HEK293 (cell line): ENCODE data around the gene GMDS.
A peak's percentile ranks its signal among the peaks of the same experiment; 100 is the strongest.

Experiments used
- CTCF ChIA-PET: fragments of 350-600 bp; formaldehyde crosslinking; extraction: SDS; loops from one replicate; lab custom pipeline; 2021; ENCODE audit warnings: antibody characterized with exemption; lab: Yijun Ruan, JAX
- POLR2A ChIA-PET: fragments of 300-600 bp; formaldehyde crosslinking; extraction: SDS; loops from one replicate; lab custom pipeline; 2020; ENCODE audit warnings: antibody characterized with exemption, inconsistent platforms; lab: Yijun Ruan, JAX
- H3K27ac ChIP-seq: fragments of 200-500 bp; sonication (Bioruptor generic); 2 replicates; pipeline ENCODE4 v1.5.1; 2014; ENCODE audit warnings: low read depth, low read length, control low read depth, inconsistent platforms; ENCODE audit errors: extremely low read depth
- H3K36me3 ChIP-seq, 2 experiments: fragments of 200-500 bp in 1 of 2; sonication (Bioruptor generic) in 1 of 2; 1 replicate in 1 of 2; 2 replicates in 1 of 2; pipeline ENCODE4 v1.5.1; 2014 to 2017; ENCODE audit warnings: inconsistent platforms in 2 of 2, low read length in 2 of 2; ENCODE audit not compliant: control insufficient read depth in 2 of 2, insufficient read depth in 1 of 2
- H3K4me1 ChIP-seq: fragments of 200-500 bp; sonication (Bioruptor generic); 2 replicates; pipeline ENCODE4 v1.5.1; 2014; ENCODE audit warnings: mild to moderate bottlenecking, low read length, inconsistent platforms; ENCODE audit not compliant: control insufficient read depth, insufficient read depth
- H3K4me3 ChIP-seq: 2 replicates; pipeline ENCODE4 v1.5.1; 2011; ENCODE audit warnings: low read depth, mild to moderate bottlenecking, control low read depth, low read length, moderate library complexity
- H3K9me3 ChIP-seq: fragments of 200-500 bp; sonication (Bioruptor generic); 2 replicates; pipeline ENCODE4 v1.5.1; 2014; ENCODE audit warnings: low read depth, low read length, inconsistent platforms; ENCODE audit not compliant: control insufficient read depth, insufficient read depth
- GFI1B ChIP-seq: fragments of 450-650 bp; formaldehyde crosslinking; IDR thresholded peaks from 2 replicates; pipeline ENCODE4 v1.5.1; 2016; ENCODE audit warnings: missing biosample characterization, missing genetic modification characterization
- IKZF3 ChIP-seq: fragments of 450-650 bp; IDR thresholded peaks from 2 replicates; pipeline ENCODE4 v1.5.0; 2018; ENCODE audit warnings: missing biosample characterization, mild to moderate bottlenecking, missing genetic modification characterization, moderate library complexity
- KLF10 ChIP-seq: fragments of 450-650 bp; IDR thresholded peaks from 2 replicates; pipeline ENCODE4 v1.5.1; 2018; ENCODE audit warnings: missing biosample characterization, mild to moderate bottlenecking, missing genetic modification characterization
- KLF16 ChIP-seq: fragments of 450-650 bp; formaldehyde crosslinking; IDR thresholded peaks from 2 replicates; pipeline ENCODE4 v1.5.1; 2017; ENCODE audit warnings: missing biosample characterization, missing genetic modification characterization
- MZF1 ChIP-seq: fragments of 450-650 bp; formaldehyde crosslinking; IDR thresholded peaks from 2 replicates; pipeline ENCODE4 v1.5.1; 2017; ENCODE audit warnings: missing biosample characterization, missing genetic modification characterization, borderline replicate concordance
- OSR2 ChIP-seq: fragments of 450-650 bp; formaldehyde crosslinking; IDR thresholded peaks from 2 replicates; pipeline ENCODE4 v1.5.1; 2016; ENCODE audit warnings: missing biosample characterization, missing genetic modification characterization
- ZBTB20 ChIP-seq: fragments of 450-650 bp; formaldehyde crosslinking; IDR thresholded peaks from 2 replicates; pipeline ENCODE4 v1.5.1; 2016; ENCODE audit warnings: missing biosample characterization, missing genetic modification characterization
- ZNF248 ChIP-seq: fragments of 450-650 bp; formaldehyde crosslinking; IDR thresholded peaks from 2 replicates; pipeline ENCODE4 v1.5.1; 2017; ENCODE audit warnings: missing biosample characterization, missing genetic modification characterization
- ZNF274 ChIP-seq, 2 experiments: fragments of 200-500 bp in 1 of 2; fragments of 450-650 bp in 1 of 2; sonication (Bioruptor generic) in 1 of 2; formaldehyde crosslinking in 1 of 2; IDR thresholded peaks; 2 replicates each; pipeline versions ENCODE4 v1.5.1 to v1.6.1; 2014 to 2016; ENCODE audit warnings: borderline replicate concordance in 1 of 2, inconsistent platforms in 1 of 2, low read length in 1 of 2, missing biosample characterization in 1 of 2, missing genetic modification characterization in 1 of 2
- ZNF354C ChIP-seq: fragments of 450-650 bp; formaldehyde crosslinking; IDR thresholded peaks from 2 replicates; pipeline ENCODE4 v1.5.1; 2016; ENCODE audit warnings: missing biosample characterization, missing genetic modification characterization, low read depth, borderline replicate concordance
- ZNF391 ChIP-seq: fragments of 450-650 bp; formaldehyde crosslinking; IDR thresholded peaks from 2 replicates; pipeline ENCODE4 v1.5.1; 2016; ENCODE audit warnings: low read depth, missing biosample characterization, missing genetic modification characterization, borderline replicate concordance
- ZNF404 ChIP-seq: fragments of 450-650 bp; formaldehyde crosslinking; IDR thresholded peaks from 2 replicates; pipeline ENCODE4 v1.5.1; 2017; ENCODE audit warnings: missing biosample characterization, missing genetic modification characterization
- ZNF433 ChIP-seq: fragments of 450-650 bp; formaldehyde crosslinking; IDR thresholded peaks from 2 replicates; pipeline ENCODE4 v1.5.1; 2016; ENCODE audit warnings: missing biosample characterization, missing genetic modification characterization, low read depth
- ZNF549 ChIP-seq: fragments of 450-650 bp; IDR thresholded peaks from 2 replicates; pipeline ENCODE4 v1.5.1; 2018; ENCODE audit warnings: missing biosample characterization, missing genetic modification characterization, mild to moderate bottlenecking, inconsistent platforms, moderate library complexity
- ZNF555 ChIP-seq: fragments of 450-650 bp; formaldehyde crosslinking; conservative IDR thresholded peaks from 2 replicates; pipeline ENCODE4 v1.5.1; 2017; ENCODE audit warnings: missing biosample characterization, mild to moderate bottlenecking, missing genetic modification characterization, inconsistent platforms
- ZNF624 ChIP-seq: fragments of 450-650 bp; formaldehyde crosslinking; IDR thresholded peaks from 2 replicates; pipeline ENCODE4 v1.5.1; 2017; ENCODE audit warnings: missing biosample characterization, missing genetic modification characterization
- ZNF626 ChIP-seq: fragments of 450-650 bp; sonication (Bioruptor Pico); formaldehyde crosslinking; IDR thresholded peaks from 2 replicates; pipeline ENCODE4 v1.5.1; 2018; ENCODE audit warnings: missing biosample characterization, missing genetic modification characterization, inconsistent platforms
- ZNF654 ChIP-seq: fragments of 450-650 bp; formaldehyde crosslinking; IDR thresholded peaks from 2 replicates; pipeline ENCODE4 v1.5.1; 2016; ENCODE audit warnings: low read depth, missing biosample characterization, missing genetic modification characterization
- ZNF777 ChIP-seq: fragments of 450-650 bp; formaldehyde crosslinking; IDR thresholded peaks from 2 replicates; pipeline ENCODE4 v1.5.1; 2017; ENCODE audit warnings: missing biosample characterization, missing genetic modification characterization, borderline replicate concordance
- ZNF830 ChIP-seq: fragments of 450-650 bp; IDR thresholded peaks from 2 replicates; pipeline ENCODE4 v1.5.0; 2018; ENCODE audit warnings: missing biosample characterization, missing genetic modification characterization, low read depth, mild to moderate bottlenecking, moderate library complexity
- ZNF837 ChIP-seq: fragments of 450-650 bp; formaldehyde crosslinking; IDR thresholded peaks from 2 replicates; pipeline ENCODE4 v1.5.1; 2016; ENCODE audit warnings: missing biosample characterization, missing genetic modification characterization
- TF ChIP-seq, protein P1 (sequence below): fragments of 450-650 bp; formaldehyde crosslinking; optimal IDR thresholded peaks from 2 replicates; pipeline ENCODE3; 2016; ENCODE audit warnings: missing biosample characterization, mild to moderate bottlenecking, missing genetic modification characterization
- TF ChIP-seq, protein P2 (sequence below): fragments of 450-650 bp; formaldehyde crosslinking; IDR thresholded peaks from 2 replicates; pipeline ENCODE4 v1.5.1; 2016; ENCODE audit warnings: missing biosample characterization, missing genetic modification characterization
- TF ChIP-seq, protein P3 (sequence below): fragments of 450-650 bp; formaldehyde crosslinking; conservative IDR thresholded peaks from 2 replicates; pipeline ENCODE4 v1.5.1; 2016; ENCODE audit warnings: low read depth, missing biosample characterization, missing genetic modification characterization
- TF ChIP-seq, protein P4 (sequence below): fragments of 450-650 bp; formaldehyde crosslinking; IDR thresholded peaks from 2 replicates; pipeline ENCODE4 v1.5.1; 2016; ENCODE audit warnings: missing biosample characterization, missing genetic modification characterization

GMDS gene

DNA sequence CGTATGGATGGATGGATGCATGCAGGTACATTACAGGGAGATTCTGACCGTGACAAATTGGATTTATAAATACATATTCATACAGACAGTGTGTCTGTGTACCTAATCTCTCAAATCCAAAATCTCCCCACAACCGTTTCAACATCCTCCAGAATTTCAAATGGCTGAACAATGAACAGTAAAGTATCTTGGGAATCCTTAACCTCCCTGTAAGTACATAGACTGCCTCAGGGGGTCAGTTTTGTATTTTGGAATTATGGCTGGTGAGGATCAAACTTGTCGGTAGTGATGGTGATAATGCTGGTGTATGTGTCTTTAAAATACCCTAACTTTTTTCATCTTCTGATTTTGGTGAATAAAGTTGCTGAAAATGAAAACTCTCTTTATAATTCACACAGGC lies 389.5 kb downstream of the GMDS start:
- Histone ChIP-seq H3K9me3 (no peaks in the 10 kb centered on the region), H3K36me3 (no peaks in the 10 kb centered on the region), H3K4me3 (no peak overlapping the region), H3K4me1 (peaks cover 42% of the 10 kb centered on the region), H3K27ac (peak overlapping the region; percentile 54)
- ChIA-PET CTCF (interaction anchor here (0.6 to 1.1 kb wide), 4 partner anchors 15 to 354 kb away, joined by 3 to 5 read pairs (median 3); no protein-coding TSS in a partner anchor), POLR2A (no interaction called here)
- TF ChIP-seq ZNF354C, result no peak
- no peak for TF ChIP-seq KLF10 (tag by site-specific recombination)
- TF ChIP-seq ZNF626, result no peak
- TF ChIP-seq ZNF248 (tag by site-specific recombination), result no peak
- TF ChIP-seq MZF1 (tag by site-specific recombination), result no peak
- TF ChIP-seq ZBTB20, result no peak
- TF ChIP-seq ZNF837 (tag by site-specific recombination), result no peak
- TF ChIP-seq KLF16 (tag by site-specific recombination), result no peak
- no peak for TF ChIP-seq OSR2
- no peak for TF ChIP-seq GFI1B (tag by site-specific recombination)
- TF ChIP-seq ZNF274 (IDR thresholded peaks at IDR 0.05; ENCODE audit: low read length), result no peak
- TF ChIP-seq ZNF274 (tag by site-specific recombination; IDR thresholded peaks at IDR 0.05; ENCODE audit: borderline replicate concordance), result no peak

DNA sequence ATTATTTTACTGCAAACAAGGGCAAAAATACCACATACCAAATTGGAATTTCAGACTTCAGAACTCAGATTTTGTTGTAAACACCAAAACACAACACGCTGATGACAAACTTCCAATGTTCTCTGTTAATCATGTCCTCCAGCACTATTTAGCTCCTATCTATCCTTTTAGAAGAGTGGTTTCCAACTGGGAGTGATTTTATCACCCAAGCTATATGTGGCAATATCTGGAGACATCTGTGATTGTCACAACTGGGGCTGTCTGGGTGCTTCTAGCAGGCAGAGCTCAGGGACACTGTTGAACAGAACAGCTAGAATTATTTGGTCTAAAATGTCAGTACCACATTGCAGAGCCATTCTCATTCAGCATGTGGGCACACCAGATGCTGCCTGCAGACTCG lies 391.1 kb downstream of the GMDS start:
- Histone ChIP-seq H3K27ac (peak overlapping the region; percentile 17; the same call in 1 of the 2 replicates), H3K9me3 (no peaks in the 10 kb centered on the region), H3K4me1 (peaks cover 56% of the 10 kb centered on the region), H3K4me3 (no peak overlapping the region), H3K36me3 (no peaks in the 10 kb centered on the region)
- CTCF ChIA-PET, result interaction anchor here (0.6 to 0.9 kb wide), 2 partner anchors 18 to 32 kb away, joined by 3 to 4 read pairs; no protein-coding TSS in a partner anchor
- POLR2A ChIA-PET, result no interaction called here
- no peak for TF ChIP-seq ZNF830
- no peak for TF ChIP-seq ZNF391
- TF ChIP-seq ZNF404 (tag by site-specific recombination), result no peak
- TF ChIP-seq, protein P1, sequence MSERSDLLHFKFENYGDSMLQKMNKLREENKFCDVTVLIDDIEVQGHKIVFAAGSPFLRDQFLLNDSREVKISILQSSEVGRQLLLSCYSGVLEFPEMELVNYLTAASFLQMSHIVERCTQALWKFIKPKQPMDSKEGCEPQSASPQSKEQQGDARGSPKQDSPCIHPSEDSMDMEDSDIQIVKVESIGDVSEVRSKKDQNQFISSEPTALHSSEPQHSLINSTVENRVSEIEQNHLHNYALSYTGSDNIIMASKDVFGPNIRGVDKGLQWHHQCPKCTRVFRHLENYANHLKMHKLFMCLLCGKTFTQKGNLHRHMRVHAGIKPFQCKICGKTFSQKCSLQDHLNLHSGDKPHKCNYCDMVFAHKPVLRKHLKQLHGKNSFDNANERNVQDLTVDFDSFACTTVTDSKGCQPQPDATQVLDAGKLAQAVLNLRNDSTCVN (tag by site-specific recombination), result no peak
- TF ChIP-seq ZNF777 (tag by site-specific recombination), result no peak
- TF ChIP-seq, protein P2, sequence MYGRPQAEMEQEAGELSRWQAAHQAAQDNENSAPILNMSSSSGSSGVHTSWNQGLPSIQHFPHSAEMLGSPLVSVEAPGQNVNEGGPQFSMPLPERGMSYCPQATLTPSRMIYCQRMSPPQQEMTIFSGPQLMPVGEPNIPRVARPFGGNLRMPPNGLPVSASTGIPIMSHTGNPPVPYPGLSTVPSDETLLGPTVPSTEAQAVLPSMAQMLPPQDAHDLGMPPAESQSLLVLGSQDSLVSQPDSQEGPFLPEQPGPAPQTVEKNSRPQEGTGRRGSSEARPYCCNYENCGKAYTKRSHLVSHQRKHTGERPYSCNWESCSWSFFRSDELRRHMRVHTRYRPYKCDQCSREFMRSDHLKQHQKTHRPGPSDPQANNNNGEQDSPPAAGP (tag by site-specific recombination), result no peak

DNA sequence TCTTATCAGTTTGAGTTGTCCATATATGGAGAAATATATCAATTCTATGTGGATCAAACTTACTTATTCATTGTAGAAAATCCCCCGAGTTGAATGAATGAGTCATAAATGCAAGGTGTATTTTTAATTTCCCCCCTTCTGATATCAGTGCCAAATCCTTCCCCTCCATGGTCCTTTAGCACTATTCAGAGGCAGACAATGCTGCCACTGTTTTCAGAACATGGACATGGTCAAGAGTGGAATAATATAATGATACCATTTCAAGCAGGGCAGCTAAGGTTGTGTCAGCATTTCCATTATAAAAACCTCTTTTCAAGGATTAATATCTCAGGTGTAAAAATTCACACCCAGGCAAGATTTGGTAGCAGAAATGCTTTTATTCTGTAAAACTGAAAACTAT lies 391.6 kb downstream of the GMDS start:
- Histone ChIP-seq H3K27ac (no peak overlapping the region), H3K9me3 (no peaks in the 10 kb centered on the region), H3K36me3 (no peaks in the 10 kb centered on the region), H3K4me3 (no peak overlapping the region), H3K4me1 (peaks cover 56% of the 10 kb centered on the region)
- ChIA-PET POLR2A (no interaction called here), CTCF (no interaction called here)
- TF ChIP-seq ZNF549 (no peak), ZNF274 (IDR thresholded peaks at IDR 0.05; ENCODE audit: low read length) (no peak), ZNF274 (tag by site-specific recombination; IDR thresholded peaks at IDR 0.05; ENCODE audit: borderline replicate concordance) (no peak), ZNF654 (no peak), ZNF624 (tag by site-specific recombination) (no peak), IKZF3 (no peak), ZNF433 (tag by site-specific recombination) (no peak), ZNF555 (no peak)
- TF ChIP-seq, protein P3, sequence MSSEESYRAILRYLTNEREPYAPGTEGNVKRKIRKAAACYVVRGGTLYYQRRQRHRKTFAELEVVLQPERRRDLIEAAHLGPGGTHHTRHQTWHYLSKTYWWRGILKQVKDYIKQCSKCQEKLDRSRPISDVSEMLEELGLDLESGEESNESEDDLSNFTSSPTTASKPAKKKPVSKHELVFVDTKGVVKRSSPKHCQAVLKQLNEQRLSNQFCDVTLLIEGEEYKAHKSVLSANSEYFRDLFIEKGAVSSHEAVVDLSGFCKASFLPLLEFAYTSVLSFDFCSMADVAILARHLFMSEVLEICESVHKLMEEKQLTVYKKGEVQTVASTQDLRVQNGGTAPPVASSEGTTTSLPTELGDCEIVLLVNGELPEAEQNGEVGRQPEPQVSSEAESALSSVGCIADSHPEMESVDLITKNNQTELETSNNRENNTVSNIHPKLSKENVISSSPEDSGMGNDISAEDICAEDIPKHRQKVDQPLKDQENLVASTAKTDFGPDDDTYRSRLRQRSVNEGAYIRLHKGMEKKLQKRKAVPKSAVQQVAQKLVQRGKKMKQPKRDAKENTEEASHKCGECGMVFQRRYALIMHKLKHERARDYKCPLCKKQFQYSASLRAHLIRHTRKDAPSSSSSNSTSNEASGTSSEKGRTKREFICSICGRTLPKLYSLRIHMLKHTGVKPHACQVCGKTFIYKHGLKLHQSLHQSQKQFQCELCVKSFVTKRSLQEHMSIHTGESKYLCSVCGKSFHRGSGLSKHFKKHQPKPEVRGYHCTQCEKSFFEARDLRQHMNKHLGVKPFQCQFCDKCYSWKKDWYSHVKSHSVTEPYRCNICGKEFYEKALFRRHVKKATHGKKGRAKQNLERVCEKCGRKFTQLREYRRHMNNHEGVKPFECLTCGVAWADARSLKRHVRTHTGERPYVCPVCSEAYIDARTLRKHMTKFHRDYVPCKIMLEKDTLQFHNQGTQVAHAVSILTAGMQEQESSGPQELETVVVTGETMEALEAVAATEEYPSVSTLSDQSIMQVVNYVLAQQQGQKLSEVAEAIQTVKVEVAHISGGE, result no peak
- TF ChIP-seq, protein P4, sequence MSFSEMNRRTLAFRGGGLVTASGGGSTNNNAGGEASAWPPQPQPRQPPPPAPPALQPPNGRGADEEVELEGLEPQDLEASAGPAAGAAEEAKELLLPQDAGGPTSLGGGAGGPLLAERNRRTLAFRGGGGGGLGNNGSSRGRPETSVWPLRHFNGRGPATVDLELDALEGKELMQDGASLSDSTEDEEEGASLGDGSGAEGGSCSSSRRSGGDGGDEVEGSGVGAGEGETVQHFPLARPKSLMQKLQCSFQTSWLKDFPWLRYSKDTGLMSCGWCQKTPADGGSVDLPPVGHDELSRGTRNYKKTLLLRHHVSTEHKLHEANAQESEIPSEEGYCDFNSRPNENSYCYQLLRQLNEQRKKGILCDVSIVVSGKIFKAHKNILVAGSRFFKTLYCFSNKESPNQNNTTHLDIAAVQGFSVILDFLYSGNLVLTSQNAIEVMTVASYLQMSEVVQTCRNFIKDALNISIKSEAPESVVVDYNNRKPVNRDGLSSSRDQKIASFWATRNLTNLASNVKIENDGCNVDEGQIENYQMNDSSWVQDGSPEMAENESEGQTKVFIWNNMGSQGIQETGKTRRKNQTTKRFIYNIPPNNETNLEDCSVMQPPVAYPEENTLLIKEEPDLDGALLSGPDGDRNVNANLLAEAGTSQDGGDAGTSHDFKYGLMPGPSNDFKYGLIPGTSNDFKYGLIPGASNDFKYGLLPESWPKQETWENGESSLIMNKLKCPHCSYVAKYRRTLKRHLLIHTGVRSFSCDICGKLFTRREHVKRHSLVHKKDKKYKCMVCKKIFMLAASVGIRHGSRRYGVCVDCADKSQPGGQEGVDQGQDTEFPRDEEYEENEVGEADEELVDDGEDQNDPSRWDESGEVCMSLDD (tag by site-specific recombination), result no peak
